PC-9 (cell line): ENCODE results near the gene POU6F2.

Experiments used
- EZH2 ChIP-seq: fragments of 200-600 bp; sonication (generic); IDR thresholded peaks from 2 replicates; pipeline ENCODE4 v1.8.0; 2017; ENCODE audit warnings: antibody characterized with exemption, low read depth
- TF ChIP-seq, protein P1 (sequence below): fragments of 200-600 bp; sonication (generic); conservative IDR thresholded peaks from 2 replicates; pipeline ENCODE4 v1.6.1; 2017; ENCODE audit warnings: mixed run types, antibody characterized with exemption, mild to moderate bottlenecking, moderate library complexity

DNA sequence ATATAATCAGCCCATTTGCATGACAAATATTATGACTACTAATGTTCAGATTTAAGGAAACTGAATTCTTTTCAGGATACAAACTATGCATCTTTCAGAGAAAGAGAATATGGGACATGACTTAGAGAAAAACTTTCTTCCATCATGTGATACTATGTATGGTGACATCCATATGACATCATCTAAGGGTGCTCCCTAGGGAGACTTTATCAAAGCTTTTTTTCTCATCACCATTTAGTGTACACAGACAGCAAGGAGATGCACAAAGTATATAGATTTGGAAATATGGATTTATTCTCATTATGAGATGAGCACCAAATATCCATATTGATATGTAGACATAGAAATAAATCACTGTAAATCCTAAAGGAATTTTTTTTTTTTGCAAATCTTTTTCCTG, 424.3 kb downstream of the POU6F2 start:
- TF ChIP-seq EZH2 = no peak
- TF ChIP-seq, protein P1, sequence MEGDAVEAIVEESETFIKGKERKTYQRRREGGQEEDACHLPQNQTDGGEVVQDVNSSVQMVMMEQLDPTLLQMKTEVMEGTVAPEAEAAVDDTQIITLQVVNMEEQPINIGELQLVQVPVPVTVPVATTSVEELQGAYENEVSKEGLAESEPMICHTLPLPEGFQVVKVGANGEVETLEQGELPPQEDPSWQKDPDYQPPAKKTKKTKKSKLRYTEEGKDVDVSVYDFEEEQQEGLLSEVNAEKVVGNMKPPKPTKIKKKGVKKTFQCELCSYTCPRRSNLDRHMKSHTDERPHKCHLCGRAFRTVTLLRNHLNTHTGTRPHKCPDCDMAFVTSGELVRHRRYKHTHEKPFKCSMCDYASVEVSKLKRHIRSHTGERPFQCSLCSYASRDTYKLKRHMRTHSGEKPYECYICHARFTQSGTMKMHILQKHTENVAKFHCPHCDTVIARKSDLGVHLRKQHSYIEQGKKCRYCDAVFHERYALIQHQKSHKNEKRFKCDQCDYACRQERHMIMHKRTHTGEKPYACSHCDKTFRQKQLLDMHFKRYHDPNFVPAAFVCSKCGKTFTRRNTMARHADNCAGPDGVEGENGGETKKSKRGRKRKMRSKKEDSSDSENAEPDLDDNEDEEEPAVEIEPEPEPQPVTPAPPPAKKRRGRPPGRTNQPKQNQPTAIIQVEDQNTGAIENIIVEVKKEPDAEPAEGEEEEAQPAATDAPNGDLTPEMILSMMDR = no peak
